Upper lobe of left lung (tissue), 4 donors: ENCODE results near the gene FBXL17.

Source experiments
- POLR2A ChIP-seq, 4 donors: fragments of 450-650 bp; IDR thresholded peaks; one replicate each; pipeline ENCODE4 v1.5.1; 2016 to 2017; ENCODE audit warnings: antibody characterized with exemption in 4 of 4, mild to moderate bottlenecking in 2 of 4
- TF ChIP-seq, protein P1 (sequence below), 6 experiments: fragments of 450-650 bp in 4 of 6; fragments of 200-600 bp in 2 of 6; sonication (generic) in 2 of 6; IDR thresholded peaks; one replicate each; pipeline ENCODE4 v1.5.1; 2016 to 2019; ENCODE audit warnings: antibody characterized with exemption in 6 of 6

DNA sequence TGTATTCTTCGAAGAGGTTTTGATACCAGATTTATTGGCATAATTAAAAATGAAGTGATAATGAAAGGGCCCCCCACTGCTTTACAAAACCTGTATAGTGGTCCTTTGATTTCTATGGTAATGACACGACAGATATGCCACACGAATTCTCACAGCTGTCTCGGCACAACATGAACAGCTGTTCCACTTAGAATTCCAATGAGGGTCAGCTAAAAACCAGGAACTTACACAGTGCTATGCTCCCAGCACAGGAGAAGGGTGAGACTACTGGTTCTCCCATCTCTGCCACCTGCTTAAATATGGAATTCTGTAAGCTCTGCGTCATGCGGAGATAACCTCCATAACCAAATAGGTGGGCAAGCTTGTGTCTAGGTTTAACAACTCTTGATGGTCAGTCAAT is 528.2 kb downstream of the FBXL17 start:
- TF ChIP-seq, protein P1, sequence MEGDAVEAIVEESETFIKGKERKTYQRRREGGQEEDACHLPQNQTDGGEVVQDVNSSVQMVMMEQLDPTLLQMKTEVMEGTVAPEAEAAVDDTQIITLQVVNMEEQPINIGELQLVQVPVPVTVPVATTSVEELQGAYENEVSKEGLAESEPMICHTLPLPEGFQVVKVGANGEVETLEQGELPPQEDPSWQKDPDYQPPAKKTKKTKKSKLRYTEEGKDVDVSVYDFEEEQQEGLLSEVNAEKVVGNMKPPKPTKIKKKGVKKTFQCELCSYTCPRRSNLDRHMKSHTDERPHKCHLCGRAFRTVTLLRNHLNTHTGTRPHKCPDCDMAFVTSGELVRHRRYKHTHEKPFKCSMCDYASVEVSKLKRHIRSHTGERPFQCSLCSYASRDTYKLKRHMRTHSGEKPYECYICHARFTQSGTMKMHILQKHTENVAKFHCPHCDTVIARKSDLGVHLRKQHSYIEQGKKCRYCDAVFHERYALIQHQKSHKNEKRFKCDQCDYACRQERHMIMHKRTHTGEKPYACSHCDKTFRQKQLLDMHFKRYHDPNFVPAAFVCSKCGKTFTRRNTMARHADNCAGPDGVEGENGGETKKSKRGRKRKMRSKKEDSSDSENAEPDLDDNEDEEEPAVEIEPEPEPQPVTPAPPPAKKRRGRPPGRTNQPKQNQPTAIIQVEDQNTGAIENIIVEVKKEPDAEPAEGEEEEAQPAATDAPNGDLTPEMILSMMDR (IDR thresholded peaks at IDR 0.05), result no peak
- no peak for TF ChIP-seq POLR2A (IDR thresholded peaks at IDR 0.05)
